HG03066 (cell line): ENCODE measurements around the gene CACNA1H.
"Not testable (repeated sequence)": the region's sequence is repeated elsewhere in the genome, so short reads cannot be mapped to it uniquely, and the experiment has no call there.

ENCODE experiments used
- ATAC-seq: cut with Tn5 transposase; IDR thresholded peaks from one replicate; pipeline ENCODE4 v1.9.1; 2021; ENCODE audit warnings: low read depth; ENCODE audit not compliant: unreplicated experiment

CACNA1H gene

GRCh38 chr16:1261131-1261892, 108.4 kb downstream of the CACNA1H start:
- ATAC-seq = no peak

- no peak for ATAC-seq
Measured at GRCh38 chr16:1262210-1262845, 109.4 kb downstream of the CACNA1H start.

GRCh38 chr16:1262846-1263221, 109.9 kb downstream of the CACNA1H start:
- no peak for ATAC-seq

- no peak for ATAC-seq
Measured at GRCh38 chr16:1263591-1264344, 110.9 kb downstream of the CACNA1H start.

- ATAC-seq = no peak
Measured at GRCh38 chr16:1264345-1265089, 111.6 kb downstream of the CACNA1H start.

- ATAC-seq = no peak
Measured at GRCh38 chr16:1265090-1265630, 112.3 kb downstream of the CACNA1H start.

- no peak for ATAC-seq
Measured at GRCh38 chr16:1265826-1266225, 112.9 kb downstream of the CACNA1H start.

- not testable (repeated sequence) for ATAC-seq
Measured at GRCh38 chr16:1269418-1269817, 116.5 kb downstream of the CACNA1H start.

- ATAC-seq = no peak
Measured at GRCh38 chr16:1271380-1271723, 118.4 kb downstream of the CACNA1H start.
